Lower lobe of right lung (tissue), 2 donors: Measurements from ENCODE around the gene OXNAD1. TPM values are rescaled to one million over a fixed set of nuclear protein-coding genes. Genes with fewer than 3 reads are reported as not detected.
A peak's percentile ranks its signal among the peaks of the same experiment; 100 is the strongest.

Source experiments
- ATAC-seq, 2 donors: fragments of 200-7000 bp; cut with Tn5 transposase; one replicate each; pipeline ENCODE4 v1.9.1; 2020 to 2022; ENCODE audit warnings: mild to moderate bottlenecking in 2 of 2, moderate library complexity in 2 of 2
- DNase-seq: peaks from one replicate; pipeline ENCODE4 v3.0.0-alpha.2; 2020
- H3K27ac ChIP-seq: fragments of 200-600 bp; one replicate; pipeline ENCODE4 v1.8.0; 2022
- H3K27me3 ChIP-seq: fragments of 200-600 bp; one replicate; pipeline ENCODE4 v1.8.0; 2022; ENCODE audit warnings: low read depth
- H3K36me3 ChIP-seq: fragments of 200-600 bp; one replicate; pipeline ENCODE4 v1.8.0; 2022; ENCODE audit warnings: mild to moderate bottlenecking
- H3K4me1 ChIP-seq: fragments of 200-600 bp; one replicate; pipeline ENCODE4 v1.8.0; 2022
- H3K4me3 ChIP-seq: fragments of 200-600 bp; one replicate; pipeline ENCODE4 v1.8.0; 2022; ENCODE audit warnings: mild to moderate bottlenecking
- H3K9me3 ChIP-seq: fragments of 200-600 bp; one replicate; pipeline ENCODE4 v1.8.0; 2022
- intact Hi-C: fragments of 100-400 bp; cut with DNase I; formaldehyde crosslinking; loops from one replicate; pipeline ENCODE4 v1.11.0; 2022
- total RNA-seq: library from RNA; stranded (reverse); fragmentation: NEBNext Ultra II Directional; extraction: Animal tissue kit (Norgen Biotek cat#: 25700); gene quantifications from one replicate; pipeline ENCODE4 v1.2.1, GENCODE V29; 2021
- TF ChIP-seq, protein P1 (sequence below): fragments of 200-600 bp; IDR thresholded peaks from one replicate; pipeline ENCODE4 v1.8.0; 2022; ENCODE audit warnings: antibody characterized with exemption, mild to moderate bottlenecking
- donor health status: DM: no; HTN: yes; CAD: no; lungs with severe emphysema.

Gene OXNAD1
- total RNA-seq, 1 donor from 2014 or later, result 13.1 TPM

DNA sequence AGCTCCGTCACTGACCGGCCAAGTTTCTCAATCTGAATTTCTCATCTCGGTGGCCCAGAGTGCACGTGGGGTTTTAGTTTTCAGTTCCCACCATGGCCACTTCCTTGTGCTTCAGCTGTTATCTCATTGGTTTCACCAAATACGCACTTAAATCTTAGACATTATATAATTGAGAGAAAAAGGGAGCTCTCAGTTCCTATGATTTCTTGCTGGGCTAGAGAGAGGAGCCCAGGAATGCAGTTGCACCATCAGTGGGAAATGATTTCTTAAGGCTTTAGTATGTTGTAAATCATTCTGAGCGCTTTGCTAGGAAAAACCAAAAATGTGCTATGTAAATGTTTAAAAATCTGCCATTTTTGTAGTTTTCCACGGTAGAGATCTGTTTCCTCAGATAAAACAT, 53.2 kb downstream of the OXNAD1 start:
- ATAC-seq (peak; percentile 9 to 33), DNase-seq (no peak)
- Histone ChIP-seq H3K9me3 (no peaks in the 10 kb centered on the region), H3K36me3 (peaks cover 87% of the 10 kb centered on the region), H3K27ac (peak overlapping the region; percentile 53), H3K27me3 (no peaks in the 10 kb centered on the region), H3K4me3 (no peak overlapping the region), H3K4me1 (peaks cover 19% of the 10 kb centered on the region)
- TF ChIP-seq, protein P1, sequence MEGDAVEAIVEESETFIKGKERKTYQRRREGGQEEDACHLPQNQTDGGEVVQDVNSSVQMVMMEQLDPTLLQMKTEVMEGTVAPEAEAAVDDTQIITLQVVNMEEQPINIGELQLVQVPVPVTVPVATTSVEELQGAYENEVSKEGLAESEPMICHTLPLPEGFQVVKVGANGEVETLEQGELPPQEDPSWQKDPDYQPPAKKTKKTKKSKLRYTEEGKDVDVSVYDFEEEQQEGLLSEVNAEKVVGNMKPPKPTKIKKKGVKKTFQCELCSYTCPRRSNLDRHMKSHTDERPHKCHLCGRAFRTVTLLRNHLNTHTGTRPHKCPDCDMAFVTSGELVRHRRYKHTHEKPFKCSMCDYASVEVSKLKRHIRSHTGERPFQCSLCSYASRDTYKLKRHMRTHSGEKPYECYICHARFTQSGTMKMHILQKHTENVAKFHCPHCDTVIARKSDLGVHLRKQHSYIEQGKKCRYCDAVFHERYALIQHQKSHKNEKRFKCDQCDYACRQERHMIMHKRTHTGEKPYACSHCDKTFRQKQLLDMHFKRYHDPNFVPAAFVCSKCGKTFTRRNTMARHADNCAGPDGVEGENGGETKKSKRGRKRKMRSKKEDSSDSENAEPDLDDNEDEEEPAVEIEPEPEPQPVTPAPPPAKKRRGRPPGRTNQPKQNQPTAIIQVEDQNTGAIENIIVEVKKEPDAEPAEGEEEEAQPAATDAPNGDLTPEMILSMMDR, result no peak
- intact Hi-C loops, result no loop called here

DNA sequence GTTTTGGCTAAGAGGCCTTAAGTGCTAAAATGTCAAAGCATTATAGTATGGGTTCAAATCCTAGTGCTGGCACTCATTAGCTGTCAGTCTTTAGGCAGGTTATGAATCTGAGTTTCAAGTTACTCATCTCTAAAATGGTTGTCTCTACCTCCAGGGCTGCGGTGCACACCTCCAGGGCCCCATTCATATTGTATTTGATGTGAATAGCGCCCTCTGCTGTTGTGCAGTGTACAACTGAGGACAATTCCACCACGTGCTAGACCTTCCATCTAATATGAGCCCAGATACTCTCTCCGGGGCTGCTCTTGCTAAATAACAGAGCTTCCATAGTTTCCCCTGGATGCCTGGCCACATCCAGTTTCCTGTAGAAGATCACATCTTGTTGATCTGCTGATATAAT, 54.3 kb downstream of the OXNAD1 start:
- DNase-seq, result no peak
- TF ChIP-seq, protein P1, result peak; percentile 31
- peaks cover 89% of the 10 kb centered on the region for H3K36me3 ChIP-seq
- no peaks in the 10 kb centered on the region for H3K9me3 ChIP-seq
- ATAC-seq, result peak; percentile 46 to 50
- intact Hi-C loops, result no loop called here
- no peak overlapping the region for H3K4me3 ChIP-seq
- no peaks in the 10 kb centered on the region for H3K27me3 ChIP-seq
- H3K27ac ChIP-seq, result no peak overlapping the region
- peaks cover 19% of the 10 kb centered on the region for H3K4me1 ChIP-seq

DNA sequence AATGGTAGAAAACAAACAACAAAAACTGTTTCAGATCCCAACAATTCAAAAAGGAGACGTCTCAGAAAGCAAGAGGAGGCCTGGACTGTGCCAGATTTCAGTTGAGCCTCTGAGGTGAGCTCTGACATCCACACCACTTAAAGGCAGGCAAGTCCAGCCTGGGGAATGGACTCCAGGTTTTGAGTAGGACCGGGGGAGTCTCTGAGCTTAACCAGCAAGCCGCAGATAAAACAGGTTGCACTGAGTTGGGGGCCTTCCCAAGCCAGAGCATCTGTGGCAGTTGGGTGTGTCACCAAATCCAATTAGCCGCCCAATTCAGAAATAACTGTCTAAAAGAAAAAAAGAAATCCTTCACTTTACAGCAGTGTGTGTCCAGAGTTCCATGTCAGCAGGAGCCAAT, 54.7 kb downstream of the OXNAD1 start:
- no peaks in the 10 kb centered on the region for H3K27me3 ChIP-seq
- no peaks in the 10 kb centered on the region for H3K9me3 ChIP-seq
- no peak for ATAC-seq
- no peak overlapping the region for H3K4me3 ChIP-seq
- H3K27ac ChIP-seq, result no peak overlapping the region
- intact Hi-C loops, result no loop called here
- peaks cover 87% of the 10 kb centered on the region for H3K36me3 ChIP-seq
- TF ChIP-seq, protein P1, result no peak
- peaks cover 19% of the 10 kb centered on the region for H3K4me1 ChIP-seq
- no peak for DNase-seq

DNA sequence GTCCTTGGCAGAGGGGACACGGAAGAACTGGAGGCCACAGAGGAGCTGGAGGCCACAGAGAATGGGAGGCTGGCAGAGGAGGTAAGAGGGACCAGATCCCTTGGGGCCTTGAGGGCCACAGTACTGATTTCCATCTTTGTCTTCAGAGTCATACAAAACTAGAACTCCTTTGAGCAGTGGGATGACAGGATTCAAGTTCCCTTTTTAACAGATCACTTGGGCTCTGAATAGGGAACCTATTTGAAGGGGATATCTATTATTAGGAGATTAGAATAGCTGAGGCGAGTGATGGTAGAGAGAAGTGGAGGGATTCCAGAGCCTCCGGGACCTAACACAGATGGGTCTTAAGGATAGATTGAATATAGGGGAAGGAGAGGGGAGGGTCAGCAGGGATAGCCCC, 55.7 kb downstream of the OXNAD1 start:
- intact Hi-C loops, result no loop called here
- no peak for ATAC-seq

DNA sequence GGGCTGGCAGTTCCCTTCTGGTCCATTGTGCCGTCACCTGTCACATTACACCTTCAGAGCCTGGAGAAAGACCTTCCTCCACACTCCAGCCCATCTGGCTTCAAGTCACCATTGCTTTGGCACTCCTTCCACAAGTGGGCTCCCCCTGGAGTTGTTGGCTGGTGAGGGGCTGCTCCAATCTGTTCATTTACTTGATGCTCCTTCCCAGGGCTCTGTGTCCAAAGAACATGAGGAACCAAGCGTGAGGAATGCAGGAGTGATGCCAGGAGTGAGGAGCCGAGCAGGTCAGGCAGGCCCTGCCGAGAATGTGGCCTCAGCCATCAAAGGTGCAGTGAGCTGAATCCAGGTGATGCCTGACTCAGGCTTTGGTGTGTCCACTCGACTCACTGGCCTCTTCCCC, 57.2 kb downstream of the OXNAD1 start:
- Histone ChIP-seq H3K9me3 (no peaks in the 10 kb centered on the region), H3K36me3 (peaks cover 93% of the 10 kb centered on the region), H3K4me3 (no peak overlapping the region), H3K4me1 (peaks cover 19% of the 10 kb centered on the region), H3K27ac (no peak overlapping the region), H3K27me3 (no peaks in the 10 kb centered on the region)
- intact Hi-C loops, result no loop called here
- DNase-seq (no peak), ATAC-seq (no peak)
- TF ChIP-seq, protein P1, result no peak

More for the DNA sequence above, 55.7 kb downstream of the OXNAD1 start:
- Histone ChIP-seq H3K4me1 (peaks cover 19% of the 10 kb centered on the region), H3K36me3 (peaks cover 91% of the 10 kb centered on the region), H3K4me3 (no peak overlapping the region), H3K9me3 (no peaks in the 10 kb centered on the region), H3K27me3 (no peaks in the 10 kb centered on the region), H3K27ac (no peak overlapping the region)
- TF ChIP-seq, protein P1, result no peak
- no peak for DNase-seq

DNA sequence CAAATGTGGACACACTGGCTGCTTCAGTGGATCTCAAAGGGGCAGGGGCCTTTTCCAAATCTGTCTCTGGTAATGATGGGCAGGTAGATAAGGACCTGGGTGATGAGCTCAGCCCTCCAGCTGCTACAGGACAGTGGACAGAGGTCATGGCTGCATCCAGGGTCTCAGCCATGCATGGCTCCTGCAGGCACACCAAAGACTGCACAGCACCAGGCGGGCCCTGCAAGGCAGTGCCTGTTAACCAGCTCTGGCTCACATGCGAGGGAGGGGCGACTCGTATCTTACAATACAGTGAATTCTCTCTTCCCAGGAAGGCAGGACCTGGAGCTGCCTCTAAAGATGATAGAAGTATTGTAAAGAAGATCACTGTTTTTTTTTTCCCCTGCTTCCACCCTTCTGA, 58.7 kb downstream of the OXNAD1 start:
- ATAC-seq (no peak), DNase-seq (no peak)
- no peaks in the 10 kb centered on the region for H3K27me3 ChIP-seq
- no peaks in the 10 kb centered on the region for H3K9me3 ChIP-seq
- TF ChIP-seq, protein P1, result no peak
- intact Hi-C loops, result no loop called here
- no peak overlapping the region for H3K4me3 ChIP-seq
- H3K36me3 ChIP-seq, result peaks cover 81% of the 10 kb centered on the region
- H3K27ac ChIP-seq, result no peak overlapping the region
- peaks cover 7% of the 10 kb centered on the region for H3K4me1 ChIP-seq
